CD4-positive, alpha-beta T cell (primary cell): ENCODE measurements around the gene LAMA3. TPM values are rescaled to one million over a fixed set of nuclear protein-coding genes. Genes with fewer than 3 reads are reported as not detected.

ENCODE experiments used
- ATAC-seq: fragments of 200-7000 bp; cut with Tn5 transposase; one replicate; pipeline ENCODE4 v1.10.0; 2022; ENCODE audit warnings: mild to moderate bottlenecking; ENCODE audit not compliant: poor library complexity
- CTCF ChIA-PET: fragments of 350-600 bp; sonication (Branson Sonifier 250); formaldehyde crosslinking; loops from one replicate; lab custom pipeline; 2021; ENCODE audit warnings: antibody characterized with exemption, inconsistent platforms; lab: Charles Lee
- POLR2A ChIA-PET: fragments of 350-600 bp; sonication (Branson Sonifier 250); formaldehyde crosslinking; loops from one replicate; lab custom pipeline; 2021; ENCODE audit warnings: antibody characterized with exemption, inconsistent platforms; lab: Charles Lee
- DNase-seq, 14 experiments: peaks; one replicate each; pipeline ENCODE4 v3.0.0-alpha.2; 2013 to 2020; ENCODE audit warnings: mixed read lengths in 2 of 14
- H3K27ac ChIP-seq, 2 donors: one replicate each; pipeline versions ENCODE4 v1.5.1 to v1.7.0; 2013; ENCODE audit warnings: low read length in 2 of 2, low read depth in 1 of 2, mild to moderate bottlenecking in 1 of 2
- H3K27me3 ChIP-seq, 2 experiments: 1 replicate in 1 of 2; 2 replicates in 1 of 2; pipeline versions ENCODE4 v1.6.1 to v1.7.0; 2013; ENCODE audit warnings: low read length in 2 of 2, control low read depth in 1 of 2, mild to moderate bottlenecking in 1 of 2, moderate library complexity in 1 of 2; ENCODE audit not compliant: insufficient read depth in 2 of 2, control insufficient read depth in 1 of 2
- H3K36me3 ChIP-seq: one replicate; pipeline ENCODE4 v1.6.1; 2013; ENCODE audit warnings: low read length, control low read depth; ENCODE audit not compliant: insufficient read depth
- H3K4me1 ChIP-seq: one replicate; pipeline ENCODE4 v1.6.1; 2013; ENCODE audit warnings: low read length, control low read depth; ENCODE audit not compliant: insufficient read depth
- H3K4me3 ChIP-seq: one replicate; pipeline ENCODE4 v1.5.1; 2013; ENCODE audit warnings: mild to moderate bottlenecking, low read length, moderate library complexity
- H3K9me3 ChIP-seq, 2 experiments: 1 replicate in 1 of 2; 2 replicates in 1 of 2; pipeline versions ENCODE4 v1.6.1 to v1.7.0; 2013; ENCODE audit warnings: low read length in 2 of 2, mild to moderate bottlenecking in 2 of 2, control low read depth in 1 of 2, moderate library complexity in 1 of 2; ENCODE audit not compliant: control insufficient read depth in 1 of 2, insufficient read depth in 1 of 2
- H3K27ac Mint-ChIP-seq: one replicate; pipeline ENCODE4 v1.8.0; 2020; ENCODE audit warnings: mixed read lengths
- H3K27me3 Mint-ChIP-seq: one replicate; pipeline ENCODE4 v1.8.0; 2021; ENCODE audit warnings: mixed read lengths
- H3K36me3 Mint-ChIP-seq: one replicate; pipeline ENCODE4 v1.8.0; 2021; ENCODE audit warnings: low read depth, mixed read lengths
- H3K4me1 Mint-ChIP-seq: one replicate; pipeline ENCODE4 v1.8.0; 2021; ENCODE audit warnings: low read depth, mixed read lengths
- H3K4me3 Mint-ChIP-seq: one replicate; pipeline ENCODE4 v1.8.0; 2020; ENCODE audit warnings: mild to moderate bottlenecking, mixed read lengths
- H3K9me3 Mint-ChIP-seq: one replicate; pipeline ENCODE4 v1.8.0; 2020; ENCODE audit warnings: mixed read lengths
- intact Hi-C, 2 experiments: fragments of 100-400 bp; cut with DNase I in 1 of 2; cut with micrococcal nuclease in 1 of 2; formaldehyde crosslinking; loops; one replicate each; pipeline versions ENCODE4 v1.15.1 to v1.9.0; 2023 to 2025; cut with DNase I, micrococcal nuclease
- total RNA-seq, 174 experiments: library from RNA in 2 of 174; stranded (reverse) in 2 of 174; gene quantifications; one replicate each; pipeline ENCODE4 v1.2.3 and lab custom pipeline; 2021 to 2026
- TF ChIP-seq, protein P1 (sequence below): fragments of 200-600 bp; IDR thresholded peaks from one replicate; pipeline ENCODE4 v1.8.0; 2022; ENCODE audit warnings: antibody characterized with exemption, mild to moderate bottlenecking

LAMA3 gene
- total RNA-seq, 2 experiments from 2014 or later = 0.19 TPM; not detected in 1

DNA sequence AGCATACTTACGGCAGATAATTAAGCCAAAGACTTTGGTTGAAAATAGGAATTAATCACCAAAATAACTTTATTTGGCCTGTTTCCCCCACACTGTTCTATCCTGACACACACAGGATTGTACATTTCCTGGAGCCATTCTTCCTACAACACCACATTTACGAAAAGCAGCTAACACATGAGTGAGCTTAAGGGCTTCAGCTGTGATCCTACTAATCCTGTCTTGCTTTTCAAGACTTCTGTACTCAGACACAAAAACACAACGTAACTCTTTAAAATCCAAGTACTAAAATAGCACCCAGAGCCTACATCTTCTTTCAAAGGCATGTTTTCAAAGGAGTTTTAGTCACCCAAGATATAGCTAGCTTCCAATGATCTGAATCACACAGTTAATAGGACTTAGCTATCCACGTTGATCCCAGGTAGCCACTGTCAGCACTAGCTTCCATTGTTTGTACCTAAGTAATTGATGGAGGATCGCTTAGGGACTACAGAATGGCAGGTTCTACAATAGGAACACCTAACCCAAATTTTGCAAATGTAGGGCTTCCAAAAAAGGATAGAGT is 282.5 kb downstream of the LAMA3 start:
- intact Hi-C loops = loop anchor here in 1 of 2 experiments (1.0 to 5.0 kb wide), 2 partner anchors 21 to 41 kb away; partner anchors contain the start of gene TTC39C
- H3K4me3 ChIP-seq = no peak overlapping the region
- peaks cover 74% of the 10 kb centered on the region for H3K4me1 Mint-ChIP-seq
- CTCF ChIA-PET = interaction anchor here (1.6 kb wide), 1 partner anchor 104 kb away, joined by 5 read pairs; no protein-coding TSS in a partner anchor
- TF ChIP-seq, protein P1, sequence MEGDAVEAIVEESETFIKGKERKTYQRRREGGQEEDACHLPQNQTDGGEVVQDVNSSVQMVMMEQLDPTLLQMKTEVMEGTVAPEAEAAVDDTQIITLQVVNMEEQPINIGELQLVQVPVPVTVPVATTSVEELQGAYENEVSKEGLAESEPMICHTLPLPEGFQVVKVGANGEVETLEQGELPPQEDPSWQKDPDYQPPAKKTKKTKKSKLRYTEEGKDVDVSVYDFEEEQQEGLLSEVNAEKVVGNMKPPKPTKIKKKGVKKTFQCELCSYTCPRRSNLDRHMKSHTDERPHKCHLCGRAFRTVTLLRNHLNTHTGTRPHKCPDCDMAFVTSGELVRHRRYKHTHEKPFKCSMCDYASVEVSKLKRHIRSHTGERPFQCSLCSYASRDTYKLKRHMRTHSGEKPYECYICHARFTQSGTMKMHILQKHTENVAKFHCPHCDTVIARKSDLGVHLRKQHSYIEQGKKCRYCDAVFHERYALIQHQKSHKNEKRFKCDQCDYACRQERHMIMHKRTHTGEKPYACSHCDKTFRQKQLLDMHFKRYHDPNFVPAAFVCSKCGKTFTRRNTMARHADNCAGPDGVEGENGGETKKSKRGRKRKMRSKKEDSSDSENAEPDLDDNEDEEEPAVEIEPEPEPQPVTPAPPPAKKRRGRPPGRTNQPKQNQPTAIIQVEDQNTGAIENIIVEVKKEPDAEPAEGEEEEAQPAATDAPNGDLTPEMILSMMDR = no peak
- H3K9me3 ChIP-seq = no peaks in the 10 kb centered on the region
- POLR2A ChIA-PET = interaction anchor here (0.7 to 3.3 kb wide), 5 partner anchors 19 to 431 kb away, joined by 3 to 24 read pairs (median 4); no protein-coding TSS in a partner anchor
- no peaks in the 10 kb centered on the region for H3K27me3 ChIP-seq
- no peak overlapping the region for H3K4me3 Mint-ChIP-seq
- ATAC-seq (no peak), DNase-seq (no peak)
- no peaks in the 10 kb centered on the region for H3K27me3 Mint-ChIP-seq
- no peaks in the 10 kb centered on the region for H3K36me3 Mint-ChIP-seq
- H3K27ac Mint-ChIP-seq = peak overlapping the region; percentile 85
- peak overlapping the region; percentile 31 to 49 for H3K27ac ChIP-seq
- peaks cover 57% of the 10 kb centered on the region for H3K4me1 ChIP-seq
- H3K9me3 Mint-ChIP-seq = peaks cover 3% of the 10 kb centered on the region
- H3K36me3 ChIP-seq = no peaks in the 10 kb centered on the region

DNA sequence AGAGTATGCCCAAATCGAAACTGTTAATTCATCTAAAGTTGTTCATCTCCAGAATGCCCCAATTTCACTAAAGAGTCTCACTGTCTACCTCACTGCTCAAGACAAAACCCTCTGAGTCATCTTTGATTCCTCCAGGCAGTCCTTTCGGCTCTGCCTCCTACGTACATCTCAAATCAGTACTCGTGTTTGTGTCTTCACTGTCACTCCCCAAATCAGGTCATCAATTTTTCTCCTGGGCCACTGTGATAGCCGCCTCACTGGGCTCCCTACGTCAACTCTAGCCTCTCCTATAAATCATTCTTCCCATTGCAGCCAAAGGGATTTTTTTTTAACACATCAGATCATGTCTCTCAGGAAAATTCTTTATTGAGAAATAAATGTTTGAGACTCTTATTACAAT is 283.2 kb downstream of the LAMA3 start:
- no peaks in the 10 kb centered on the region for H3K27me3 Mint-ChIP-seq
- ATAC-seq (peak; percentile 75), DNase-seq (peak in 9 of 14 experiments; percentile 6 to 82 (median 15))
- H3K4me1 Mint-ChIP-seq = peaks cover 73% of the 10 kb centered on the region
- Histone ChIP-seq H3K36me3 (no peaks in the 10 kb centered on the region), H3K27ac (peak overlapping the region; percentile 31 to 49), H3K27me3 (no peaks in the 10 kb centered on the region), H3K4me1 (peaks cover 52% of the 10 kb centered on the region), H3K9me3 (no peaks in the 10 kb centered on the region), H3K4me3 (no peak overlapping the region)
- no peaks in the 10 kb centered on the region for H3K36me3 Mint-ChIP-seq
- intact Hi-C loops = loop anchor here in 1 of 2 experiments (1.0 to 5.0 kb wide), 2 partner anchors 20 to 40 kb away; partner anchors contain the start of gene TTC39C
- ChIA-PET POLR2A (interaction anchor here (0.7 to 3.3 kb wide), 3 partner anchors 20 to 432 kb away, joined by 3 to 24 read pairs (median 10); no protein-coding TSS in a partner anchor), CTCF (no interaction called here)
- H3K4me3 Mint-ChIP-seq = peak overlapping the region; percentile 13
- TF ChIP-seq, protein P1 = no peak
- peak overlapping the region; percentile 85 for H3K27ac Mint-ChIP-seq
- H3K9me3 Mint-ChIP-seq = peaks cover 6% of the 10 kb centered on the region

DNA sequence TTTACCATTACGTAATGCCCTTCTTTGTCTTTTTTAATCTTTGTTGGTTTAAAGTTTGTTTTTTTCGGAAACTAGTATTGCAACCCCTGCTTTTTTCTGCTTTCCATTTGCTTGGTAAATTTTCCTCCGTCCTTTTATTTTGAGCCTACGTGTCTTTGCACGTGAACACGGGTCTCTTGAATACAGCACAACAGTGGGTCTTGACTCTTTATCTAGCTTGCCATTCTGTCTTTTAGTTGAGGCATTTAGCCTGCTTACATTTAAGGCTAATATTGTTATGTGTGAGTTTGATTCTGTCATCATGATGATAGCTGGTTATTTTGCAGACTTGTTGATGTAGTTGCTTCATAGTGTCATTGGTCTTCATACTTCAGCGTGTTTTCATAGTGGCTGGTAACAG is 287.9 kb downstream of the LAMA3 start:
- no peaks in the 10 kb centered on the region for H3K36me3 ChIP-seq
- CTCF ChIA-PET = no interaction called here
- peaks cover 32% of the 10 kb centered on the region for H3K4me1 ChIP-seq
- no peaks in the 10 kb centered on the region for H3K36me3 Mint-ChIP-seq
- no peaks in the 10 kb centered on the region for H3K27me3 Mint-ChIP-seq
- intact Hi-C loops = no loop called here
- POLR2A ChIA-PET = interaction anchor here (1.7 kb wide), 3 partner anchors 10 to 37 kb away, joined by 4 to 9 read pairs (median 7); no protein-coding TSS in a partner anchor
- no peak for DNase-seq
- TF ChIP-seq, protein P1 = no peak
- no peak for ATAC-seq
- no peaks in the 10 kb centered on the region for H3K9me3 ChIP-seq
- no peak overlapping the region for H3K4me3 ChIP-seq
- no peaks in the 10 kb centered on the region for H3K27me3 ChIP-seq
- H3K4me1 Mint-ChIP-seq = peaks cover 63% of the 10 kb centered on the region
- peaks cover 5% of the 10 kb centered on the region for H3K9me3 Mint-ChIP-seq
- peak overlapping the region; percentile 50 for H3K27ac Mint-ChIP-seq
- no peak overlapping the region for H3K27ac ChIP-seq
- no peak overlapping the region for H3K4me3 Mint-ChIP-seq
